ENCODE measurements around the gene PRDX1. TPM values are rescaled to one million over a fixed set of nuclear protein-coding genes. Genes with fewer than 3 reads are reported as not detected.

The PRDX1 gene
- polyA plus RNA-seq, 3 donors = 116 to 362 (median 294) TPM

DNA sequence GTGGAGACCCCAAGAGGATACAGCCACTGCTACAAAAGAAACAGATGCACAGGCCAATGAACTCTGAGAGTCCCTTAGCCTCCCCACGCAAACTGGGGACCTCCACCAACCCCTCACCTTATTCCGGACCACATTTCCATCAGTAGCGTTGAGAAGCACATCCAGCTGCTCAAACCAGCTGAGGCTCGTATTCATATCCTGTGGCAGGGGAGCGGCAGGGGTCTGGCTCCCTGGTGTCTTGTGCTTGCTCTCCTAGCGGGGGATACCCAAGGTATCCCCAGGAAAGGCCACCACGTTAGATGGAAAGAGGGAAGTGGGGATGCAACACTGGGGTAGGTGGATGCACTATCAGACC lies 22.3 kb downstream of the PRDX1 start:
- peaks cover 18 to 20% of the 10 kb centered on the region in 2 donors for H3K4me1 ChIP-seq (ENCODE audit: control insufficient read depth in 1 of 2, insufficient read depth in 2 of 2, low read length in 2 of 2)
- DNase-seq = no peak

GRCh38 chr1:45498279-45498678 lies 23.4 kb downstream of the PRDX1 start:
- Histone ChIP-seq H4K20me1 (ENCODE audit: insufficient read depth, low read length) (no peaks in the 10 kb centered on the region), H3K36me3 (replicated peaks in 1 of 2; ENCODE audit: control insufficient read depth in 1 of 2, insufficient read depth in 2 of 2, low read length in 2 of 2) (no peaks in the 10 kb centered on the region), H3K9ac (ENCODE audit: insufficient read depth, low read length, poor library complexity, severe bottlenecking) (no peak overlapping the region), H3K4me1 (ENCODE audit: control insufficient read depth in 1 of 2, insufficient read depth in 2 of 2, low read length in 2 of 2) (peaks cover 18 to 20% of the 10 kb centered on the region in 2 donors), H3K79me2 (ENCODE audit: insufficient read depth, low read length) (no peaks in the 10 kb centered on the region), H3K27ac (ENCODE audit: low read depth in 1 of 2, low read length in 2 of 2) (no peak overlapping the region), H3K4me2 (replicated peaks; ENCODE audit: extremely low read depth, low read length, poor library complexity, severe bottlenecking) (no peak overlapping the region), H2AFZ (ENCODE audit: insufficient read depth, low read depth, low read length, poor library complexity, severe bottlenecking) (no peak overlapping the region), H3K27me3 (ENCODE audit: control insufficient read depth in 2 of 2, insufficient read depth in 2 of 2, low read length in 2 of 2) (no peaks in the 10 kb centered on the region), H3K4me3 (replicated peaks in 1 of 3; ENCODE audit: low read depth in 2 of 3, low read length in 3 of 3) (no peak overlapping the region), H3K9me3 (replicated peaks in 1 of 2; ENCODE audit: control insufficient read depth in 1 of 2, insufficient read depth in 1 of 2, low read length in 2 of 2) (no peaks in the 10 kb centered on the region)
- Mint-ChIP-seq H3K9me3 (peaks cover 0 to 2% (median 0%) of the 10 kb centered on the region in 7 donors), H3K4me3 (no peak overlapping the region), H3K27ac (no peak overlapping the region), H3K4me1 (peaks cover 27% of the 10 kb centered on the region), H3K27me3 (ENCODE audit: low read depth in 3 of 3) (peaks cover 0 to 3% (median 0%) of the 10 kb centered on the region in 3 donors), H3K36me3 (peaks cover 2 to 16% of the 10 kb centered on the region in 2 donors)
- no peak for DNase-seq
- TF ChIP-seq CTCF (IDR thresholded peaks at IDR 0.05) = no peak
- intact Hi-C loops (cut with micrococcal nuclease) = no loop called here

More for the DNA sequence above, 22.3 kb downstream of the PRDX1 start:
- peaks cover 0 to 2% (median 0%) of the 10 kb centered on the region in 7 donors for H3K9me3 Mint-ChIP-seq
- H3K4me1 Mint-ChIP-seq = peaks cover 27% of the 10 kb centered on the region
- no peaks in the 10 kb centered on the region for H4K20me1 ChIP-seq (ENCODE audit: insufficient read depth, low read length)
- peak overlapping the region in 6 of 7 donors; percentile 25 to 93 (median 71) for H3K27ac Mint-ChIP-seq
- no peaks in the 10 kb centered on the region for H3K9me3 ChIP-seq (replicated peaks in 1 of 2; ENCODE audit: control insufficient read depth in 1 of 2, insufficient read depth in 1 of 2, low read length in 2 of 2)
- peaks cover 1 to 12% of the 10 kb centered on the region in 2 donors for H3K36me3 Mint-ChIP-seq
- H3K4me3 Mint-ChIP-seq = peak overlapping the region; percentile 87 to 96
- 0% methylated on average over 6 of the region's 7 CpGs for WGBS (ENCODE audit: insufficient coverage)
- no peaks in the 10 kb centered on the region for H3K36me3 ChIP-seq (replicated peaks in 1 of 2; ENCODE audit: control insufficient read depth in 1 of 2, insufficient read depth in 2 of 2, low read length in 2 of 2)
- H2AFZ ChIP-seq (ENCODE audit: insufficient read depth, low read depth, low read length, poor library complexity, severe bottlenecking) = peak overlapping the region; percentile 90
- H3K27me3 ChIP-seq (ENCODE audit: control insufficient read depth in 2 of 2, insufficient read depth in 2 of 2, low read length in 2 of 2) = no peaks in the 10 kb centered on the region
- peaks cover 0 to 3% (median 0%) of the 10 kb centered on the region in 3 donors for H3K27me3 Mint-ChIP-seq (ENCODE audit: low read depth in 3 of 3)
- intact Hi-C loops (cut with micrococcal nuclease) = no loop called here
- peak overlapping the region; percentile 84 for H3K4me2 ChIP-seq (replicated peaks; ENCODE audit: extremely low read depth, low read length, poor library complexity, severe bottlenecking)
- H3K27ac ChIP-seq (ENCODE audit: low read depth in 1 of 2, low read length in 2 of 2) = peak overlapping the region in 1 of 2 donors; percentile 56
- H3K79me2 ChIP-seq (ENCODE audit: insufficient read depth, low read length) = no peaks in the 10 kb centered on the region
- H3K4me3 ChIP-seq (replicated peaks in 1 of 3; ENCODE audit: low read depth in 2 of 3, low read length in 3 of 3) = peak overlapping the region; percentile 59 to 81 (median 62)
- TF ChIP-seq CTCF (IDR thresholded peaks at IDR 0.05) = no peak
- H3K9ac ChIP-seq (ENCODE audit: insufficient read depth, low read length, poor library complexity, severe bottlenecking) = peak overlapping the region; percentile 62
